ENCODE data around the gene NTRK1. TPM values are rescaled to one million over a fixed set of nuclear protein-coding genes. Genes with fewer than 3 reads are reported as not detected.

Gene NTRK1
- total RNA-seq, 6 experiments from 2014 or later, result 0.10 TPM; not detected in 5

DNA sequence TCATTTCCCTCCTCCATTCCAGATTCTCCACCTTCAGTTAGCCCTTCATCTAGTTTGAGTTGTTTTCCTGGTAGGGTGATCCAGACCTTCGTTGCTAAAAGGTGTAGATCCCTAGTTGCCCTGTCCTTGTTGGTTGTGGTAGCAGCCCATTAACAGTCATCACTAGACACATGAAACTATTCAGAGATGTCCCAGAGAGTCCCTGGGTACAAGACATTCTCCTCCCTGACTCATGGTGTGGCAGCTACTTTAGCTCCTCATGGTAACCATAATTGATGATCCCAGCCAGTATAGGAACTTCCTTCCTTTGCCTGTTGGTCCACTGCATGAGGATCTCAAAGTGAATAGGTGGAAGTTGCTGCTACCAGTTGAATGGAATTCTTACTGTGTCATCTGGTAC is 38.0 kb upstream of the NTRK1 start:
- H3K4me3 Mint-ChIP-seq, result no peak overlapping the region
- TF ChIP-seq, protein P1, sequence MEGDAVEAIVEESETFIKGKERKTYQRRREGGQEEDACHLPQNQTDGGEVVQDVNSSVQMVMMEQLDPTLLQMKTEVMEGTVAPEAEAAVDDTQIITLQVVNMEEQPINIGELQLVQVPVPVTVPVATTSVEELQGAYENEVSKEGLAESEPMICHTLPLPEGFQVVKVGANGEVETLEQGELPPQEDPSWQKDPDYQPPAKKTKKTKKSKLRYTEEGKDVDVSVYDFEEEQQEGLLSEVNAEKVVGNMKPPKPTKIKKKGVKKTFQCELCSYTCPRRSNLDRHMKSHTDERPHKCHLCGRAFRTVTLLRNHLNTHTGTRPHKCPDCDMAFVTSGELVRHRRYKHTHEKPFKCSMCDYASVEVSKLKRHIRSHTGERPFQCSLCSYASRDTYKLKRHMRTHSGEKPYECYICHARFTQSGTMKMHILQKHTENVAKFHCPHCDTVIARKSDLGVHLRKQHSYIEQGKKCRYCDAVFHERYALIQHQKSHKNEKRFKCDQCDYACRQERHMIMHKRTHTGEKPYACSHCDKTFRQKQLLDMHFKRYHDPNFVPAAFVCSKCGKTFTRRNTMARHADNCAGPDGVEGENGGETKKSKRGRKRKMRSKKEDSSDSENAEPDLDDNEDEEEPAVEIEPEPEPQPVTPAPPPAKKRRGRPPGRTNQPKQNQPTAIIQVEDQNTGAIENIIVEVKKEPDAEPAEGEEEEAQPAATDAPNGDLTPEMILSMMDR (IDR thresholded peaks at IDR 0.05), result no peak
- H3K27me3 Mint-ChIP-seq (ENCODE audit: insufficient read depth), result peaks cover 13% of the 10 kb centered on the region
- no peak for DNase-seq
- no peak overlapping the region for H3K27ac Mint-ChIP-seq
- H3K9me3 Mint-ChIP-seq, result no peaks in the 10 kb centered on the region
- peaks cover 24% of the 10 kb centered on the region for H3K4me1 Mint-ChIP-seq (ENCODE audit: low read depth)
- no peaks in the 10 kb centered on the region for H3K36me3 Mint-ChIP-seq (ENCODE audit: low read depth)

DNA sequence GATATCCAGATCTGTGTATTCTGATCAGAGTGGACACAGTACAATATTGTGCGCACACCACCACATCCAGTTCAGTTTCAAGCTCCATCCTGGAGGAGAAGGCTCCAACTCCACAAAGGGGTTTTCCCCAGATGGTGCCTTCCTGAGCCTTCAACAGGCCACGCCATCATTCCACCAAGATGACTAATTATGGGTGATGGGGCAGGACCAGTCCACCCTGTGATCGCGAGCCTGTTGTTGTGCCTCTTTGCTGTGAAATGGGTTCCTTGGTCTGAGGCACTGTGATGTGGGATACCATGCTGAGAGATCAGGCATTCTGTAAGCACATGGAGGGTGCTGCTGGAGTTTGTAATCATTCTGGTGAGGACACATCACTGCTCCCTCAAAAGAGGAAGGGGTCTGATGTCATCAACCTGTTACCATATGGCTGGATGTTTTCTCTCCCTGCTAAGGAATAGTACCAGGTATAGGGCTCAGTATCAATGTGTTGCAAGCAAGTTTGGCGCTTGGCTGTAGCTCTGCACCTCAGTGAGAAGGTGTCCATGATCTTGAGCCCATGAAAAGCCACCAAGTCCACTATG is 37.4 kb upstream of the NTRK1 start:
- TF ChIP-seq, protein P1 (IDR thresholded peaks at IDR 0.05), result no peak
- Mint-ChIP-seq H3K27me3 (ENCODE audit: insufficient read depth) (peaks cover 13% of the 10 kb centered on the region), H3K4me1 (ENCODE audit: low read depth) (peaks cover 26% of the 10 kb centered on the region), H3K27ac (no peak overlapping the region), H3K9me3 (no peaks in the 10 kb centered on the region), H3K36me3 (ENCODE audit: low read depth) (no peaks in the 10 kb centered on the region), H3K4me3 (no peak overlapping the region)
- no peak for DNase-seq

DNA sequence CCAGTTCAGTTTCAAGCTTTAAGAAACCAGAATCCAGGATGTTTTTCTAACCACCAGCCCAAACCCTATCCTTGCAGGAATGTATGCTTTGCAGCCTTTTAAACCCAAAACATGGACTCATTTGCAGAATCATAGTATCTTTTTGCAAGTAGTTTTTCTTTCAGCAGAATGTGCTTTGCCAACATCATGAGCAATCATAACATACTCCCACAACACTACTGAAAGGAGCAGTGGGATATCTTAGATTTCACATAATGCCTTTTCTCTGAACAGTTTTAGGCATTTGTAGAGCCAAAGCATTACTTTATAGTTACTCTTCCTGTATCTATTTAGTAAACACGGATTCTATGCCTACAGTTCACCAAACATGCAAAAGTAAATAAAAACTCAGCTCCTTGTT is 34.0 kb upstream of the NTRK1 start:
- no peaks in the 10 kb centered on the region for H3K36me3 Mint-ChIP-seq (ENCODE audit: low read depth)
- no peak for DNase-seq
- peaks cover 30% of the 10 kb centered on the region for H3K4me1 Mint-ChIP-seq (ENCODE audit: low read depth)
- no peak overlapping the region for H3K27ac Mint-ChIP-seq
- H3K4me3 Mint-ChIP-seq, result no peak overlapping the region
- no peaks in the 10 kb centered on the region for H3K9me3 Mint-ChIP-seq
- H3K27me3 Mint-ChIP-seq (ENCODE audit: insufficient read depth), result peaks cover 21% of the 10 kb centered on the region
- TF ChIP-seq, protein P1 (IDR thresholded peaks at IDR 0.05), result no peak

DNA sequence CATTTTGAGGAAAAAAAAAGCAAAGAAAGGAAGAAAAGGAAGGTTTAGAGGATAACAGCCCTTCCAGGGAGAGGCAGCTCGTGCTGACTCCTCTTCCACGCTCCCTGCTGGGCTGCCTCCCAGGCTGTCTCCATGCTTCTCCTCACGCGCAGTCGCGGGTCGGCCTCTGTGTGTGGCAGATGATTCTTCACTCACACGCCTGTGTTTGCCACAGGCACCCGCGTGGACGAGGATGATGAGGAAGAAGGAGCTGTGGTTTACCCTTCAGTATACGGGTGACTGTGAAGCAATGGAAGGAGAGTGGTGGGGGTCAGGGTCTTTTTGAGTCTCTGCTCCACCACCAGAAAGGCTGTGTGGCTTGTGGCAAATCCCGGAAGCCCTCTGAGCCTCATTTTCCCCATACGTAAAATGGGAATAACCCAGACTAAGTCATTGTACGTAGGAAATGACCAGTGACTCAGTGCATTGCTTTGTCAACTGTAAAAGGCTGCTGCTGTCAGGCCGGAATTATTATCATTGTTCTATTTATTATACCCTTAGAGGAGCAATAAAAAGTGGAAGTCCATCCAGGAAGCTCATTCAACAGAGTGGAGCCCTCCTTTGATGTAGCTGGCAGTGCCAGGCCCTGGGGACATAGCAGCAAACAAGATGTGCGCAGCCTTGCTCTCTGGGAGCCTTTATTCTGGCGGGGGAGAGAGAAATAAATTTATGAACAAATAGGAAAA is 32.1 kb upstream of the NTRK1 start:
- Mint-ChIP-seq H3K4me1 (ENCODE audit: low read depth) (peaks cover 11% of the 10 kb centered on the region), H3K36me3 (ENCODE audit: low read depth) (no peaks in the 10 kb centered on the region), H3K4me3 (no peak overlapping the region), H3K27me3 (ENCODE audit: insufficient read depth) (peaks cover 28% of the 10 kb centered on the region), H3K27ac (no peak overlapping the region), H3K9me3 (no peaks in the 10 kb centered on the region)
- no peak for DNase-seq
- TF ChIP-seq, protein P1 (IDR thresholded peaks at IDR 0.05), result no peak

DNA sequence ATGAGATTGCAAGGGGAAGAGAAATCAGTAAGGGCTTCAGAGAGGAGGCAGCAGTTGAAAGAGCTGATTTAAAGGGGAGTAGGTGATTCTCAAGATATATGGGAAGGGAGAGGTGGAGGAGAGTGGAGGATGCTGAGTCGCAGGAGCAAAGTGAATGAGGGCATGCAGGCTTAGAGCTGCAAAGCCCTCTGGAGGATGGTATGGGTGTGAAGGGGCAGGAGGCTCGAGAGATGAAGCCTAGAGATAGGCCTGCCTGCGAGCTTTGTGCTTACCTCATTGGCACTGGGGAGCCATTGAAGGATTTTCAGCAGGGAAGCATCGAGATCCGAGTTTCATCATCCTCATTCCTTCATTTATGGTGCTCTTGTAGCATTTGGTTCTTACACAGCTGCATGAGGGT is 28.2 kb upstream of the NTRK1 start:
- peaks cover 11% of the 10 kb centered on the region for H3K4me1 Mint-ChIP-seq (ENCODE audit: low read depth)
- H3K4me3 Mint-ChIP-seq, result no peak overlapping the region
- H3K36me3 Mint-ChIP-seq (ENCODE audit: low read depth), result no peaks in the 10 kb centered on the region
- H3K27me3 Mint-ChIP-seq (ENCODE audit: insufficient read depth), result peaks cover 48% of the 10 kb centered on the region
- no peak for DNase-seq
- no peaks in the 10 kb centered on the region for H3K9me3 Mint-ChIP-seq
- no peak overlapping the region for H3K27ac Mint-ChIP-seq
- TF ChIP-seq, protein P1 (IDR thresholded peaks at IDR 0.05), result no peak

All from HFFc6 (cell line).